ENCODE results near the gene JAGN1.
"Not testable (repeated sequence)": the region's sequence is repeated elsewhere in the genome, so short reads cannot be mapped to it uniquely, and the experiment has no call there.

Gene JAGN1

DNA sequence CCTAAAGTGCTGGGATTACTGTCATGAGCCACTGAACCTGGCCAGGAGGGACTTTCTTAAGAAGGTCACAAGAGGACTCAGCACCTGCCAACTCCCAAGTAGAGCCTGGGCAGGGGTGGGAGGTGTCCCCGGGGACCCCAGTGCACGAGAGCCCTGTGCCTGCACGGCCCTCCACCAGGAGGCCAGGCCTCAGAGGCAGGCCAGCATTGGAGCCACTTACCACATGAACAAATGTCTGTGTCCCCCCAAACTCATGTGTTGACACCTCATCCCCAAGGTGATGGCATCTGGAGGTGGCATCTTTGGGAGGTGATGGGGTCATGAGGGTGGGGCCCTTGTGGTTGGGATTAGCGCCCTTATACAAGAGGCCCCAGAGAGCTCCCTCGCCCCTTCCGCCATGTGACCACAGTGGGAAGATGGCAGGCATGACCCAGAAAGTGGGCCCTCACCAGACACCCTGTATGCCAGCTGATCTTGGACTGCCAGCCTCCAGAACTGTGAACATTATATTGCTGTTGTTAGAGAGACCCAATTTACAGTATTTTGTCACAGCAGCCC lies 43.4 kb upstream of the JAGN1 start:
- no peak overlapping the region for H3K27ac ChIP-seq (ENCODE audit: poor library complexity, severe bottlenecking)
- no peak overlapping the region for H3K4me3 ChIP-seq (ENCODE audit: severe bottlenecking)
- no peak for DNase-seq (ENCODE audit: low spot score)
- no peak for ATAC-seq (ENCODE audit: low read depth)
- peaks cover 7% of the 10 kb centered on the region; the same call in 1 of the 2 replicates for H3K36me3 ChIP-seq (ENCODE audit: low read depth)
- TF ChIP-seq, protein P1, sequence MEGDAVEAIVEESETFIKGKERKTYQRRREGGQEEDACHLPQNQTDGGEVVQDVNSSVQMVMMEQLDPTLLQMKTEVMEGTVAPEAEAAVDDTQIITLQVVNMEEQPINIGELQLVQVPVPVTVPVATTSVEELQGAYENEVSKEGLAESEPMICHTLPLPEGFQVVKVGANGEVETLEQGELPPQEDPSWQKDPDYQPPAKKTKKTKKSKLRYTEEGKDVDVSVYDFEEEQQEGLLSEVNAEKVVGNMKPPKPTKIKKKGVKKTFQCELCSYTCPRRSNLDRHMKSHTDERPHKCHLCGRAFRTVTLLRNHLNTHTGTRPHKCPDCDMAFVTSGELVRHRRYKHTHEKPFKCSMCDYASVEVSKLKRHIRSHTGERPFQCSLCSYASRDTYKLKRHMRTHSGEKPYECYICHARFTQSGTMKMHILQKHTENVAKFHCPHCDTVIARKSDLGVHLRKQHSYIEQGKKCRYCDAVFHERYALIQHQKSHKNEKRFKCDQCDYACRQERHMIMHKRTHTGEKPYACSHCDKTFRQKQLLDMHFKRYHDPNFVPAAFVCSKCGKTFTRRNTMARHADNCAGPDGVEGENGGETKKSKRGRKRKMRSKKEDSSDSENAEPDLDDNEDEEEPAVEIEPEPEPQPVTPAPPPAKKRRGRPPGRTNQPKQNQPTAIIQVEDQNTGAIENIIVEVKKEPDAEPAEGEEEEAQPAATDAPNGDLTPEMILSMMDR (IDR thresholded peaks at IDR 0.05; ENCODE audit: poor library complexity, severe bottlenecking), result no peak
- no peaks in the 10 kb centered on the region for H3K9me3 ChIP-seq (ENCODE audit: severe bottlenecking)
- no peaks in the 10 kb centered on the region for H3K27me3 ChIP-seq (ENCODE audit: insufficient read depth, poor library complexity, severe bottlenecking)
- H3K4me1 ChIP-seq (ENCODE audit: insufficient read depth, poor library complexity, severe bottlenecking), result peaks cover 4% of the 10 kb centered on the region

- not testable (repeated sequence) for H3K36me3 ChIP-seq (ENCODE audit: low read depth); H3K4me3 ChIP-seq (ENCODE audit: severe bottlenecking); H3K27ac ChIP-seq (ENCODE audit: poor library complexity, severe bottlenecking); H3K27me3 ChIP-seq (ENCODE audit: insufficient read depth, poor library complexity, severe bottlenecking); DNase-seq (ENCODE audit: low spot score); ATAC-seq (ENCODE audit: low read depth); H3K4me1 ChIP-seq (ENCODE audit: insufficient read depth, poor library complexity, severe bottlenecking); H3K9me3 ChIP-seq (ENCODE audit: severe bottlenecking)
These were observed 42.5 kb upstream of the JAGN1 start for GRCh38 chr3:9847870-9848269.

DNA sequence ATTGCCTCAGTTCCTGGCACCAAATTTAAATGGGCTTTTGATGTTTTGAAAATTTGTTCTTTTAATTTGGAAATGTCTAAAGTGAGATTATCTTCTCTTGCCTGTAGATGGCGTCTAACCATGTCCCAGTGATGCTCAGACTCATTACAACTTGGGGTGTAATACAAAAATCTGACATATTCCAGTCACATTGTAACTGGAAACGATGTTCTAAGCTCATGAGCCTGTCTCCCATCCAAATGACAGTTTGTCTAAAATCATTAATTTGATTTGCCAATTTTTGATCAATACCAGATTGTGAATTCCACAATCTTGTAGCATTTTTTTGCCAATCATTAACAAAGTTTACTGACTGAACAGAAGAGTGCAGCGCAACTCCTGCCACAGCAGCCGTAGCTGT lies 41.5 kb upstream of the JAGN1 start:
- not testable (repeated sequence) for DNase-seq (ENCODE audit: low spot score); H3K27ac ChIP-seq (ENCODE audit: poor library complexity, severe bottlenecking); ATAC-seq (ENCODE audit: low read depth)

DNA sequence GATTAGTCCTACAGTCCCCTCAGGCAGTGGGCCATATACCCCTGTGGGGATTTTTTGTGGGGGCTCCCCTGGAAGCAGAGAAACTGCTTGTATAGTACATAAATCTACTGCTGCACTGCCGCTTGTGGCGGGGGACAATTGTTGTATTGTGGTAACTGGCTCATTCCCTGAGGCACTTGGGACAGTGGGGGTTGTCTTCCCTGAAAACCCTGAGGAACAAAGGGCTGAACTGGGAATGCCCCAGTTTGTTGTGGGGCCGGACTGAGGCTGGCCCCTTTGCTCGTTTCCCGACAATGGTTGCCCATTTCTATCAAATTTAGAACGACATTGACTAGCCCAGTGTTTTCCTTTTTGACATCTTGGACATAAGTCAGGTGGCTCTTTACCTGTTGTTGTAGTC lies 39.0 kb upstream of the JAGN1 start:
- not testable (repeated sequence) for H3K27me3 ChIP-seq (ENCODE audit: insufficient read depth, poor library complexity, severe bottlenecking); H3K9me3 ChIP-seq (ENCODE audit: severe bottlenecking); H3K27ac ChIP-seq (ENCODE audit: poor library complexity, severe bottlenecking); H3K36me3 ChIP-seq (ENCODE audit: low read depth); DNase-seq (ENCODE audit: low spot score); ATAC-seq (ENCODE audit: low read depth); H3K4me3 ChIP-seq (ENCODE audit: severe bottlenecking); H3K4me1 ChIP-seq (ENCODE audit: insufficient read depth, poor library complexity, severe bottlenecking)

More for the DNA sequence above, 41.5 kb upstream of the JAGN1 start:
- not testable (repeated sequence) for H3K27me3 ChIP-seq (ENCODE audit: insufficient read depth, poor library complexity, severe bottlenecking); H3K9me3 ChIP-seq (ENCODE audit: severe bottlenecking); H3K4me3 ChIP-seq (ENCODE audit: severe bottlenecking); H3K4me1 ChIP-seq (ENCODE audit: insufficient read depth, poor library complexity, severe bottlenecking); H3K36me3 ChIP-seq (ENCODE audit: low read depth)
- TF ChIP-seq, protein P1 (IDR thresholded peaks at IDR 0.05; ENCODE audit: poor library complexity, severe bottlenecking), result peak; percentile 84

- not testable (repeated sequence) for H3K27ac ChIP-seq (ENCODE audit: poor library complexity, severe bottlenecking); H3K9me3 ChIP-seq (ENCODE audit: severe bottlenecking); H3K36me3 ChIP-seq (ENCODE audit: low read depth); DNase-seq (ENCODE audit: low spot score); H3K4me1 ChIP-seq (ENCODE audit: insufficient read depth, poor library complexity, severe bottlenecking); H3K4me3 ChIP-seq (ENCODE audit: severe bottlenecking); H3K27me3 ChIP-seq (ENCODE audit: insufficient read depth, poor library complexity, severe bottlenecking); ATAC-seq (ENCODE audit: low read depth)
These were observed 38.5 kb upstream of the JAGN1 start for GRCh38 chr3:9851926-9852325.

DNA sequence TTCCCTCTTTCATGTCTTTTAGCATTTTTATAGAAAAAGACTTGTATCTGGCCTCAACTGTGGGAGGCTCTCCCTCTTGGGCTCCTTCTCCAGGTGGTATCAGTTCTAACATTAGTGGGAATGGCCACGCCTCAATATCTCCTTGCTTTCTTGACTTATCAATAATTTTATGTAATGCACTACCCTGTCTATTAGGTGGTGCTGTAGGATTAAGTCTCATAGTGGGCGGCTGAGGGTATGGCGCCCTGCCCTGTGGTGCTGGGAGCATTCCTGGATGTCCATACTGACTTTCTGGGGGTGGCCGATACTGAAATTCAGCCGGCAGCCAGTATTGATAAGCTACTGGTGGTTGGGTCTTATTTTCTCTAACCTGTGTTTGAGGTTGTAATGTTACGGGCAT lies 37.9 kb upstream of the JAGN1 start:
- Histone ChIP-seq H3K4me3 (ENCODE audit: severe bottlenecking) (no peak overlapping the region), H3K27me3 (ENCODE audit: insufficient read depth, poor library complexity, severe bottlenecking) (no peaks in the 10 kb centered on the region), H3K27ac (ENCODE audit: poor library complexity, severe bottlenecking) (no peak overlapping the region), H3K9me3 (ENCODE audit: severe bottlenecking) (no peaks in the 10 kb centered on the region), H3K4me1 (ENCODE audit: insufficient read depth, poor library complexity, severe bottlenecking) (no peaks in the 10 kb centered on the region), H3K36me3 (ENCODE audit: low read depth) (no peaks in the 10 kb centered on the region)
- no peak for DNase-seq (ENCODE audit: low spot score)
- ATAC-seq (ENCODE audit: low read depth), result no peak
- TF ChIP-seq, protein P1 (IDR thresholded peaks at IDR 0.05; ENCODE audit: poor library complexity, severe bottlenecking), result no peak

DNA sequence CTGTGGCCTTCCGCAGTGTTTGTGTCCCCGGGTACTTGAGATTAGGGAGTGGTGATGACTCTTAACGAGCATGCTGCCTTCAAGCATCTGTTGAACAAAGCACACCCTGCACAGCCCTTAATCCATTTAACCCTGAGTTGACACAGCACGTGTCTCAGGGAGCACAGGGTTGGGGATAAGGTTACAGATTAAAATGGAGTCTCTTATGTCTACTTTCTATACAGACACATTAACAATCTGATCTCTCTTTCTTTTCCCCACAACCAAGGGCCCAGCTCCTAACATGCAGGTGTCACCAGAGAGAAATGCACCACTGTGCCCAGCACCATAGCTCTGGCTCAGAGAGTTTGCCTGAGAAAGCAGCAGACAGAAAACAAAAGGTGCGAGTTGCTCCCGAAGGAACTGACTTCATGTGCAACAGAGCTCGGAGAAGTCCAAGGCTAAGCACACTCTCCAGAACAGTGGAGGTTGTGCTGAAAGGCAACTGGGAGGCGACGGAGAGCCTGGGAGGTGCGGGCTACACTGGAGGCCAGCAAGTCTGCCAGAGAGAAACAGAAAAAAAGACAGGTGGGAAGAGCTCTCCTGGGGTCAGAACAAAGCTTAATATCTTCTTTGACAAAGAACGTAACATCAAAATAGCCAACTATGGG lies 36.0 kb upstream of the JAGN1 start:
- not testable (repeated sequence) for ATAC-seq (ENCODE audit: low read depth)

More for the DNA sequence above, 36.0 kb upstream of the JAGN1 start:
- DNase-seq (ENCODE audit: low spot score); H3K36me3 ChIP-seq (ENCODE audit: low read depth); H3K27me3 ChIP-seq (ENCODE audit: insufficient read depth, poor library complexity, severe bottlenecking); H3K4me3 ChIP-seq (ENCODE audit: severe bottlenecking); H3K9me3 ChIP-seq (ENCODE audit: severe bottlenecking); H3K4me1 ChIP-seq (ENCODE audit: insufficient read depth, poor library complexity, severe bottlenecking); H3K27ac ChIP-seq (ENCODE audit: poor library complexity, severe bottlenecking): not testable (repeated sequence)
